ENCODE results near the gene WDR37. TPM values are rescaled to one million over a fixed set of nuclear protein-coding genes. Genes with fewer than 3 reads are reported as not detected.

The WDR37 gene
- total RNA-seq, 1 experiment from 2014 or later: 10.4 TPM

DNA sequence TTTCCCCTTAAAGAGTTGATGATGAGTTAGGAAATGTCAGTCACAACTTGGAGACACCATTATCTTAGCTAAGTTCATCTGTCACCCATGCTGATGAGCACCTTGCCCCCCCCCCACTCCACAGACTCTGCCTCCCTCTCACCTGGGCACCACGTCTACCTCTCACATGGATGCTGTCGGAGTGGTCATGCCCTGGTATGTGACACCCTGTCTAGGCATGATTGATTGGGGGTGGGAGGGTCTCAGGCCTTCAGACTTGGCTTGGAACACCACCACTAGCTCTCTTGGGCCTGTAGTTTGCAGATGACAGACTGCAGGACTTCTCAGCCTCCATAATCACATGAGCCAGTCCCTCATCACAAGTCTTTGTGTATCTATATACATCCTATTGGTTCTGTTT lies 78.0 kb downstream of the WDR37 start:
- DNase-seq (ENCODE audit: low spot score) (no peak), ATAC-seq (no peak)
- Mint-ChIP-seq H3K4me1 (peaks cover 7% of the 10 kb centered on the region), H3K27ac (no peak overlapping the region), H3K4me3 (no peak overlapping the region), H3K9me3 (peaks cover 21% of the 10 kb centered on the region), H3K36me3 (peaks cover 31% of the 10 kb centered on the region), H3K27me3 (ENCODE audit: low read depth) (no peaks in the 10 kb centered on the region)
- ChIA-PET POLR2A (no interaction called here), CTCF (interaction anchor here (0.9 kb wide), 1 partner anchor 24 kb away, joined by 4 read pairs; no protein-coding TSS in a partner anchor)
- TF ChIP-seq JUN (CRISPR knock-in tag; IDR thresholded peaks at IDR 0.05) (no peak), ZNF263 (CRISPR knock-in tag; IDR thresholded peaks at IDR 0.05; ENCODE audit: low read depth) (no peak), NFE2L1 (CRISPR knock-in tag; IDR thresholded peaks at IDR 0.05) (no peak), NFYB (CRISPR knock-in tag; conservative IDR thresholded peaks at IDR 0.05; ENCODE audit: low read depth) (no peak), CBFB (CRISPR knock-in tag; IDR thresholded peaks at IDR 0.05; ENCODE audit: low read depth) (no peak)
- TF ChIP-seq, protein P1, sequence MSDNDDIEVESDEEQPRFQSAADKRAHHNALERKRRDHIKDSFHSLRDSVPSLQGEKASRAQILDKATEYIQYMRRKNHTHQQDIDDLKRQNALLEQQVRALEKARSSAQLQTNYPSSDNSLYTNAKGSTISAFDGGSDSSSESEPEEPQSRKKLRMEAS (CRISPR knock-in tag; IDR thresholded peaks at IDR 0.05): no peak
- TF ChIP-seq, protein P2, sequence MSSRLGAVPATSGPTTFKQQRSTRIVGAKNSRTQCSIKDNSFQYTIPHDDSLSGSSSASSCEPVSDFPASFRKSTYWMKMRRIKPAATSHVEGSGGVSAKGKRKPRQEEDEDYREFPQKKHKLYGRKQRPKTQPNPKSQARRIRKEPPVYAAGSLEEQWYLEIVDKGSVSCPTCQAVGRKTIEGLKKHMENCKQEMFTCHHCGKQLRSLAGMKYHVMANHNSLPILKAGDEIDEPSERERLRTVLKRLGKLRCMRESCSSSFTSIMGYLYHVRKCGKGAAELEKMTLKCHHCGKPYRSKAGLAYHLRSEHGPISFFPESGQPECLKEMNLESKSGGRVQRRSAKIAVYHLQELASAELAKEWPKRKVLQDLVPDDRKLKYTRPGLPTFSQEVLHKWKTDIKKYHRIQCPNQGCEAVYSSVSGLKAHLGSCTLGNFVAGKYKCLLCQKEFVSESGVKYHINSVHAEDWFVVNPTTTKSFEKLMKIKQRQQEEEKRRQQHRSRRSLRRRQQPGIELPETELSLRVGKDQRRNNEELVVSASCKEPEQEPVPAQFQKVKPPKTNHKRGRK (CRISPR knock-in tag; IDR thresholded peaks at IDR 0.05; ENCODE audit: borderline replicate concordance): no peak
- TF ChIP-seq, protein P3, sequence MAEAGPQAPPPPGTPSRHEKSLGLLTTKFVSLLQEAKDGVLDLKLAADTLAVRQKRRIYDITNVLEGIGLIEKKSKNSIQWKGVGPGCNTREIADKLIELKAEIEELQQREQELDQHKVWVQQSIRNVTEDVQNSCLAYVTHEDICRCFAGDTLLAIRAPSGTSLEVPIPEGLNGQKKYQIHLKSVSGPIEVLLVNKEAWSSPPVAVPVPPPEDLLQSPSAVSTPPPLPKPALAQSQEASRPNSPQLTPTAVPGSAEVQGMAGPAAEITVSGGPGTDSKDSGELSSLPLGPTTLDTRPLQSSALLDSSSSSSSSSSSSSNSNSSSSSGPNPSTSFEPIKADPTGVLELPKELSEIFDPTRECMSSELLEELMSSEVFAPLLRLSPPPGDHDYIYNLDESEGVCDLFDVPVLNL (CRISPR knock-in tag; IDR thresholded peaks at IDR 0.05; ENCODE audit: borderline replicate concordance, low read depth): no peak
- TF ChIP-seq, protein P4, sequence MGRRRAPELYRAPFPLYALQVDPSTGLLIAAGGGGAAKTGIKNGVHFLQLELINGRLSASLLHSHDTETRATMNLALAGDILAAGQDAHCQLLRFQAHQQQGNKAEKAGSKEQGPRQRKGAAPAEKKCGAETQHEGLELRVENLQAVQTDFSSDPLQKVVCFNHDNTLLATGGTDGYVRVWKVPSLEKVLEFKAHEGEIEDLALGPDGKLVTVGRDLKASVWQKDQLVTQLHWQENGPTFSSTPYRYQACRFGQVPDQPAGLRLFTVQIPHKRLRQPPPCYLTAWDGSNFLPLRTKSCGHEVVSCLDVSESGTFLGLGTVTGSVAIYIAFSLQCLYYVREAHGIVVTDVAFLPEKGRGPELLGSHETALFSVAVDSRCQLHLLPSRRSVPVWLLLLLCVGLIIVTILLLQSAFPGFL (CRISPR knock-in tag; IDR thresholded peaks at IDR 0.05; ENCODE audit: borderline replicate concordance): no peak
- TF ChIP-seq, protein P5, sequence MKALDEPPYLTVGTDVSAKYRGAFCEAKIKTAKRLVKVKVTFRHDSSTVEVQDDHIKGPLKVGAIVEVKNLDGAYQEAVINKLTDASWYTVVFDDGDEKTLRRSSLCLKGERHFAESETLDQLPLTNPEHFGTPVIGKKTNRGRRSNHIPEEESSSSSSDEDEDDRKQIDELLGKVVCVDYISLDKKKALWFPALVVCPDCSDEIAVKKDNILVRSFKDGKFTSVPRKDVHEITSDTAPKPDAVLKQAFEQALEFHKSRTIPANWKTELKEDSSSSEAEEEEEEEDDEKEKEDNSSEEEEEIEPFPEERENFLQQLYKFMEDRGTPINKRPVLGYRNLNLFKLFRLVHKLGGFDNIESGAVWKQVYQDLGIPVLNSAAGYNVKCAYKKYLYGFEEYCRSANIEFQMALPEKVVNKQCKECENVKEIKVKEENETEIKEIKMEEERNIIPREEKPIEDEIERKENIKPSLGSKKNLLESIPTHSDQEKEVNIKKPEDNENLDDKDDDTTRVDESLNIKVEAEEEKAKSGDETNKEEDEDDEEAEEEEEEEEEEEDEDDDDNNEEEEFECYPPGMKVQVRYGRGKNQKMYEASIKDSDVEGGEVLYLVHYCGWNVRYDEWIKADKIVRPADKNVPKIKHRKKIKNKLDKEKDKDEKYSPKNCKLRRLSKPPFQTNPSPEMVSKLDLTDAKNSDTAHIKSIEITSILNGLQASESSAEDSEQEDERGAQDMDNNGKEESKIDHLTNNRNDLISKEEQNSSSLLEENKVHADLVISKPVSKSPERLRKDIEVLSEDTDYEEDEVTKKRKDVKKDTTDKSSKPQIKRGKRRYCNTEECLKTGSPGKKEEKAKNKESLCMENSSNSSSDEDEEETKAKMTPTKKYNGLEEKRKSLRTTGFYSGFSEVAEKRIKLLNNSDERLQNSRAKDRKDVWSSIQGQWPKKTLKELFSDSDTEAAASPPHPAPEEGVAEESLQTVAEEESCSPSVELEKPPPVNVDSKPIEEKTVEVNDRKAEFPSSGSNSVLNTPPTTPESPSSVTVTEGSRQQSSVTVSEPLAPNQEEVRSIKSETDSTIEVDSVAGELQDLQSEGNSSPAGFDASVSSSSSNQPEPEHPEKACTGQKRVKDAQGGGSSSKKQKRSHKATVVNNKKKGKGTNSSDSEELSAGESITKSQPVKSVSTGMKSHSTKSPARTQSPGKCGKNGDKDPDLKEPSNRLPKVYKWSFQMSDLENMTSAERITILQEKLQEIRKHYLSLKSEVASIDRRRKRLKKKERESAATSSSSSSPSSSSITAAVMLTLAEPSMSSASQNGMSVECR (CRISPR knock-in tag; IDR thresholded peaks at IDR 0.05; ENCODE audit: borderline replicate concordance): no peak
- TF ChIP-seq, protein P6, sequence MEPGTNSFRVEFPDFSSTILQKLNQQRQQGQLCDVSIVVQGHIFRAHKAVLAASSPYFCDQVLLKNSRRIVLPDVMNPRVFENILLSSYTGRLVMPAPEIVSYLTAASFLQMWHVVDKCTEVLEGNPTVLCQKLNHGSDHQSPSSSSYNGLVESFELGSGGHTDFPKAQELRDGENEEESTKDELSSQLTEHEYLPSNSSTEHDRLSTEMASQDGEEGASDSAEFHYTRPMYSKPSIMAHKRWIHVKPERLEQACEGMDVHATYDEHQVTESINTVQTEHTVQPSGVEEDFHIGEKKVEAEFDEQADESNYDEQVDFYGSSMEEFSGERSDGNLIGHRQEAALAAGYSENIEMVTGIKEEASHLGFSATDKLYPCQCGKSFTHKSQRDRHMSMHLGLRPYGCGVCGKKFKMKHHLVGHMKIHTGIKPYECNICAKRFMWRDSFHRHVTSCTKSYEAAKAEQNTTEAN (CRISPR knock-in tag; IDR thresholded peaks at IDR 0.05): no peak

DNA sequence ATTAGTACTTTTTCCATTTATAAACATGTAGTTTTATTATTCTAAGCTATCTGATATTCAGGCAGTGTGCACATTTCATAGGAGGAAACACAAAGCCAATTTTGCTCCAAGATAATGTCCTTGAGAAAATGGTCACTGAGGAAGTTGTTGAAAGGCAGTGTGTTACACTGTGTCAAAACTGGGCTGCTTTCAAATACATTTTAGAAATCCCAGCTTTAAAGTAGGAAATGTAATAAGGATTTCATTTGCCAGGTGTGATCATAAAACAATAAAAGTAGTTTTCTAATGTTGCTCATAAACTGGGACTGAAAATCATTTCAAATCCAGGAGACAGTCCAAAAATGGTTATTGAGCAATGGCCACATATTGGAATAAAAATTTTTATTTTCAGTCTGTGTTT lies 80.1 kb downstream of the WDR37 start:
- no peak overlapping the region for H3K27ac Mint-ChIP-seq
- peaks cover 13% of the 10 kb centered on the region for H3K36me3 Mint-ChIP-seq
- ChIA-PET CTCF (interaction anchor here (1.2 kb wide), 1 partner anchor 26 kb away, joined by 3 read pairs; no protein-coding TSS in a partner anchor), POLR2A (no interaction called here)
- peaks cover 11% of the 10 kb centered on the region for H3K4me1 Mint-ChIP-seq
- ATAC-seq (no peak), DNase-seq (ENCODE audit: low spot score) (no peak)
- H3K4me3 Mint-ChIP-seq: no peak overlapping the region
- peaks cover 21% of the 10 kb centered on the region for H3K9me3 Mint-ChIP-seq
- TF ChIP-seq NR1H2 (CRISPR knock-in tag; IDR thresholded peaks at IDR 0.05) (no peak), ESRRA (CRISPR knock-in tag; IDR thresholded peaks at IDR 0.05; ENCODE audit: borderline replicate concordance) (no peak), ZBTB21 (CRISPR knock-in tag; IDR thresholded peaks at IDR 0.05; ENCODE audit: borderline replicate concordance) (no peak), TCF7 (CRISPR knock-in tag; IDR thresholded peaks at IDR 0.05; ENCODE audit: low read depth) (no peak), FOXP1 (CRISPR knock-in tag; IDR thresholded peaks at IDR 0.05; ENCODE audit: borderline replicate concordance) (no peak)
- TF ChIP-seq, protein P2 (CRISPR knock-in tag; IDR thresholded peaks at IDR 0.05; ENCODE audit: borderline replicate concordance): no peak
- H3K27me3 Mint-ChIP-seq (ENCODE audit: low read depth): no peaks in the 10 kb centered on the region

Measured in WTC11 (cell line).